Measurements from ENCODE around the gene PPP3CA. TPM values are rescaled to one million over a fixed set of nuclear protein-coding genes. Genes with fewer than 3 reads are reported as not detected.

The PPP3CA gene
- total RNA-seq, 1 experiment from 2014 or later: 40.2 TPM

DNA sequence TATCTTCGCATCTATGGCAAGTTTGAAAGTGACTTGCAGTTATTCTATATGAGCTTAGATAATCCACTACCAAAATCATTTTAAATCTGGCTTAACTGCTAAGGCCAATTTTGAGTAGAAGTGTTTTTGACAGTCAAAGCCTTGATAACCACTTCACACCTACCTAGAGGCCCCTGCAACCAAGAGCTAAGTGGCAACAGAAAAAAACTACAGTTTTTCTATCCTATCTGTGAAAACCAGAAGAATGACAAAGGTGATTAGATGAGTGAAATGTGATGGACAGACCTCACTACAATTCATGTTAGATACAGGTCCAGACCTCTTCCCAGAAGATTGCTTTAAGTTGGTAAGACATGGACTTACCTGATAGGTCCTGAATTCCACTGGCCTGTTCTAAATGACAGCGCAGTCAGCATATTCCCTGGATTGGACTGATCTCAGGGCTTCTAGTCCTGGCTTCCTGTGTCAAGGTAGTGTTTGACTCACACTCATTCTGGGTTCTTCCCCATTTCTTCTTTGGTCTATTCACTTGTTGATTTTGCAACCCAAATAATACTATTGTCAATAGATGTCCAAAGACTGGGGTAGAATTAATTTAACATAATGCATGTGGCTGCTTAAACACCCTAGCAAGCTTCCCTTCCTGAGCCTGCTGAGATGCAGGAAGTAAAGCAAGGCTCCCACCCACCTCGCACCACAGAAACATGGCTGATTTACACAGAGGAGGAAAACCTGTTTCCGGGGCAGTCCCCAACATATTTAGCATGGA, 65.1 kb downstream of the PPP3CA start:
- Histone ChIP-seq H3K9me2 (ENCODE audit: insufficient read depth) (no peaks in the 10 kb centered on the region), H3K36me3 (ENCODE audit: low read depth) (no peaks in the 10 kb centered on the region), H4K20me1 (ENCODE audit: insufficient read depth) (no peaks in the 10 kb centered on the region), H2AFZ (no peak overlapping the region), H3K79me2 (ENCODE audit: low read depth) (no peaks in the 10 kb centered on the region), H3K9me3 (ENCODE audit: insufficient read depth, low read depth) (no peaks in the 10 kb centered on the region), H3K4me2 (no peak overlapping the region), H3K27ac (no peak overlapping the region), H3F3A (ENCODE audit: insufficient read depth, low read depth) (no peaks in the 10 kb centered on the region), H3K4me3 (no peak overlapping the region), H3K27me3 (ENCODE audit: insufficient read depth, low read depth) (no peaks in the 10 kb centered on the region), H3K4me1 (replicated peaks; ENCODE audit: insufficient read depth) (0 out of 2 replicates have a peak, but pooled peaks cover 6% of the 10 kb centered on the region)
- no TSS peak for BruUV-seq (replicated peaks)
- TF ChIP-seq, protein P1, sequence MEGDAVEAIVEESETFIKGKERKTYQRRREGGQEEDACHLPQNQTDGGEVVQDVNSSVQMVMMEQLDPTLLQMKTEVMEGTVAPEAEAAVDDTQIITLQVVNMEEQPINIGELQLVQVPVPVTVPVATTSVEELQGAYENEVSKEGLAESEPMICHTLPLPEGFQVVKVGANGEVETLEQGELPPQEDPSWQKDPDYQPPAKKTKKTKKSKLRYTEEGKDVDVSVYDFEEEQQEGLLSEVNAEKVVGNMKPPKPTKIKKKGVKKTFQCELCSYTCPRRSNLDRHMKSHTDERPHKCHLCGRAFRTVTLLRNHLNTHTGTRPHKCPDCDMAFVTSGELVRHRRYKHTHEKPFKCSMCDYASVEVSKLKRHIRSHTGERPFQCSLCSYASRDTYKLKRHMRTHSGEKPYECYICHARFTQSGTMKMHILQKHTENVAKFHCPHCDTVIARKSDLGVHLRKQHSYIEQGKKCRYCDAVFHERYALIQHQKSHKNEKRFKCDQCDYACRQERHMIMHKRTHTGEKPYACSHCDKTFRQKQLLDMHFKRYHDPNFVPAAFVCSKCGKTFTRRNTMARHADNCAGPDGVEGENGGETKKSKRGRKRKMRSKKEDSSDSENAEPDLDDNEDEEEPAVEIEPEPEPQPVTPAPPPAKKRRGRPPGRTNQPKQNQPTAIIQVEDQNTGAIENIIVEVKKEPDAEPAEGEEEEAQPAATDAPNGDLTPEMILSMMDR (conservative IDR thresholded peaks at IDR 0.05): no peak
- no peak for TF ChIP-seq EZH2 (IDR thresholded peaks at IDR 0.05; ENCODE audit: low read depth)
- intact Hi-C loops (cut with micrococcal nuclease; ENCODE audit: unreplicated experiment): no loop called here
- DNase-seq: no peak
- CTCF ChIA-PET: no interaction called here
- POLR2A ChIA-PET (ENCODE audit: unreplicated experiment): no interaction called here

DNA sequence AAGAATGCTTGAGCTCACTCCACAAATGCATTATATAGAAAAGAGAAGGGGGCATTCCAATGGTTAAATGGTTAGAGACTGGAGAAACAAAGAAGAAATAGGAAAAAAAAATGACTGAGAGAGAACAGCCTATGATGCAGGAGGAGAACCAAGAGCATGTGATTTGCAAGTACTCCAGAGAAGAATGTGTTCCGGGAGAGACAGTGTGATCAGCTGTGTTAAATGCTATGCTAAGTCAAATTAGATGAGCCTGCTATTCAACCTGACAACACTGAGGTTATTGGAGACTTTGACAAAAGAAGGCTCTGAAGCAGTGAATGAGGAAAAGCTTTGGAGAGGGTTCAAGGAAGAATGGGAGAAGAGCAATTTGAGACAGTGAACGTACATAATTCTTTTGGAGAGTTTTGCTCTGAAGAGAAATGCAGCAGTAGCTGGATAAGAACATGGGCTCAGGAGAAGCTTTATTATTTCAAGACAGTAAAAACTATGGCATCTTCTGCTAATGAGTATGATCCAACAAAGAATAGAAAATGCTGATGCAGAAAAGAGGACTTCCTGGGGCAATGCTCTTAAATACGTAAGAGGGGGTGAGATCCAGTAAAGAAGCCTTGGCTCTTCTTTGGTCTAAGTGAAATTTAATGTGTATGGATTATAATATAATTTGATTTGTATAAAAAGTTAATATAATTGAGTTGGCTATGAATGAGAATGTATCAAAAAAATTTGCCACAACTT, 66.3 kb downstream of the PPP3CA start:
- Histone ChIP-seq H4K20me1 (ENCODE audit: insufficient read depth) (no peaks in the 10 kb centered on the region), H3F3A (ENCODE audit: insufficient read depth, low read depth) (no peaks in the 10 kb centered on the region), H3K36me3 (ENCODE audit: low read depth) (no peaks in the 10 kb centered on the region), H3K79me2 (ENCODE audit: low read depth) (no peaks in the 10 kb centered on the region), H2AFZ (no peak overlapping the region), H3K4me3 (no peak overlapping the region), H3K9me3 (ENCODE audit: insufficient read depth, low read depth) (no peaks in the 10 kb centered on the region), H3K27ac (no peak overlapping the region), H3K4me2 (no peak overlapping the region), H3K27me3 (ENCODE audit: insufficient read depth, low read depth) (no peaks in the 10 kb centered on the region), H3K9me2 (ENCODE audit: insufficient read depth) (no peaks in the 10 kb centered on the region), H3K4me1 (replicated peaks; ENCODE audit: insufficient read depth) (0 out of 2 replicates have a peak, but pooled peaks cover 6% of the 10 kb centered on the region)
- ChIA-PET POLR2A (ENCODE audit: unreplicated experiment) (no interaction called here), CTCF (no interaction called here)
- no peak for DNase-seq
- no TSS peak for BruUV-seq (replicated peaks)
- TF ChIP-seq, protein P1 (conservative IDR thresholded peaks at IDR 0.05): no peak
- TF ChIP-seq EZH2 (IDR thresholded peaks at IDR 0.05; ENCODE audit: low read depth): no peak
- intact Hi-C loops (cut with micrococcal nuclease; ENCODE audit: unreplicated experiment): no loop called here

DNA sequence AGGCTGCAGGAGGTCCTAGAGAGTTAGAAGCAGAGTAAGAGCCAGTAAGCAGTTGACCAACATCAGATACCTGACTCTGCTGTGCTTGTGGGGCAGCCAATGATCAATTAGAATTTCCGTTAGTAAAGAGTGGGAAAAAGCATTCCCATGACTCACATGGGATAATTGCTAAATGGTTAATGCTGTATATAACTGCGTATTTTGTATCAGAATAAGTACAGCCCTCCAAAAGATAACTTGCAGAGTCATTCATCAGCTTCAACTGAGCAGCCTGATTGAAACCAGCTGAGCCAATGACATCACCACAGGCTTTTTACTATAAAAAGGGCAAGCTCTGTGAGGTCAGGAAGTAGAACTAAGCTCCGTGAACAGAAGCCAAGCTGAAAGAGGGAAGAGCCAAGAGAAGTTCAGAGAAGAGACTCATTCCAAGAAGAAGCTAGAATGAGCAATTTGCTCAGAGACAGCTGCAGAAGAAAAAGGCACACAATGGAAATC, 67.9 kb downstream of the PPP3CA start:
- CTCF ChIA-PET: no interaction called here
- Histone ChIP-seq H3K4me3 (no peak overlapping the region), H3K4me1 (replicated peaks; ENCODE audit: insufficient read depth) (no peaks in the 10 kb centered on the region), H3K79me2 (ENCODE audit: low read depth) (no peaks in the 10 kb centered on the region), H3K27ac (no peak overlapping the region), H3F3A (ENCODE audit: insufficient read depth, low read depth) (no peaks in the 10 kb centered on the region), H3K27me3 (ENCODE audit: insufficient read depth, low read depth) (no peaks in the 10 kb centered on the region), H3K4me2 (no peak overlapping the region), H3K9me3 (ENCODE audit: insufficient read depth, low read depth) (no peaks in the 10 kb centered on the region), H3K36me3 (ENCODE audit: low read depth) (no peaks in the 10 kb centered on the region), H2AFZ (no peak overlapping the region), H4K20me1 (ENCODE audit: insufficient read depth) (no peaks in the 10 kb centered on the region), H3K9me2 (ENCODE audit: insufficient read depth) (no peaks in the 10 kb centered on the region)
- TF ChIP-seq, protein P1 (conservative IDR thresholded peaks at IDR 0.05): no peak
- TF ChIP-seq EZH2 (IDR thresholded peaks at IDR 0.05; ENCODE audit: low read depth): no peak
- no TSS peak for BruUV-seq (replicated peaks)
- POLR2A ChIA-PET (ENCODE audit: unreplicated experiment): no interaction called here
- DNase-seq: no peak
- intact Hi-C loops (cut with micrococcal nuclease; ENCODE audit: unreplicated experiment): no loop called here
